Measurements from ENCODE around the gene CDAN1. TPM values are rescaled to one million over a fixed set of nuclear protein-coding genes. Genes with fewer than 3 reads are reported as not detected.

Gene CDAN1
- total and polyA plus RNA-seq, 2 donors (not counting 1 experiment from before 2014, with no cell fraction given): 3.0 to 8.9 TPM

GRCh38 chr15:42692997-42693396 lies 43.9 kb downstream of the CDAN1 start:
- Histone ChIP-seq H3K9ac (ENCODE audit: insufficient read depth, low read length) (no peak overlapping the region), H3K36me3 (ENCODE audit: control insufficient read depth, insufficient read depth, low read length) (peaks cover 4% of the 10 kb centered on the region), H2AFZ (ENCODE audit: low read length) (no peak overlapping the region), H3K4me2 (ENCODE audit: extremely low read depth, insufficient read depth, low read length) (no peak overlapping the region), H3K9me3 (ENCODE audit: control insufficient read depth, insufficient read depth, low read depth, low read length) (no peaks in the 10 kb centered on the region), H4K20me1 (ENCODE audit: control insufficient read depth, extremely low read depth, insufficient read depth, low read length) (no peaks in the 10 kb centered on the region), H3K4me3 (replicated peaks in 1 of 4; ENCODE audit: control extremely low read depth in 1 of 4, insufficient read depth in 1 of 4, low read depth in 3 of 4, low read length in 4 of 4) (no peak overlapping the region), H3K4me1 (ENCODE audit: control insufficient read depth, extremely low read depth, insufficient read depth, low read length) (no peaks in the 10 kb centered on the region), H3K79me2 (ENCODE audit: control insufficient read depth, insufficient read depth, low read length) (no peaks in the 10 kb centered on the region), H3K27me3 (ENCODE audit: control insufficient read depth, insufficient read depth, low read length) (no peaks in the 10 kb centered on the region), H3K27ac (ENCODE audit: insufficient read depth, low read length) (no peak overlapping the region)
- no peak for TF ChIP-seq EZH2 (IDR thresholded peaks at IDR 0.05; ENCODE audit: low read length, missing control alignments)
- no peak for TF ChIP-seq CTCF (conservative IDR thresholded peaks at IDR 0.05 in 1 of 2, IDR thresholded peaks at IDR 0.05 in 1 of 2; ENCODE audit: low read depth in 1 of 2, low read length in 2 of 2)
- no peak for DNase-seq (ENCODE audit: low read depth in 2 of 2)

- no peak for TF ChIP-seq CTCF (conservative IDR thresholded peaks at IDR 0.05 in 1 of 2, IDR thresholded peaks at IDR 0.05 in 1 of 2; ENCODE audit: low read depth in 1 of 2, low read length in 2 of 2)
- TF ChIP-seq EZH2 (IDR thresholded peaks at IDR 0.05; ENCODE audit: low read length, missing control alignments): no peak
- peaks cover 4% of the 10 kb centered on the region for H3K36me3 ChIP-seq (ENCODE audit: control insufficient read depth, insufficient read depth, low read length)
Measured at GRCh38 chr15:42692536-42692935, 44.4 kb downstream of the CDAN1 start.

GRCh38 chr15:42691770-42692169 lies 45.2 kb downstream of the CDAN1 start:
- H3K4me1 ChIP-seq (ENCODE audit: control insufficient read depth, extremely low read depth, insufficient read depth, low read length): no peaks in the 10 kb centered on the region
- no peaks in the 10 kb centered on the region for H4K20me1 ChIP-seq (ENCODE audit: control insufficient read depth, extremely low read depth, insufficient read depth, low read length)
- H3K27me3 ChIP-seq (ENCODE audit: control insufficient read depth, insufficient read depth, low read length): no peaks in the 10 kb centered on the region
- TF ChIP-seq CTCF (conservative IDR thresholded peaks at IDR 0.05 in 1 of 2, IDR thresholded peaks at IDR 0.05 in 1 of 2; ENCODE audit: low read depth in 1 of 2, low read length in 2 of 2): no peak
- TF ChIP-seq EZH2 (IDR thresholded peaks at IDR 0.05; ENCODE audit: low read length, missing control alignments): no peak
- H2AFZ ChIP-seq (ENCODE audit: low read length): no peak overlapping the region
- H3K4me3 ChIP-seq (replicated peaks in 1 of 4; ENCODE audit: control extremely low read depth in 1 of 4, insufficient read depth in 1 of 4, low read depth in 3 of 4, low read length in 4 of 4): no peak overlapping the region
- DNase-seq (ENCODE audit: low read depth in 2 of 2): no peak
- H3K4me2 ChIP-seq (ENCODE audit: extremely low read depth, insufficient read depth, low read length): no peak overlapping the region
- no peaks in the 10 kb centered on the region for H3K79me2 ChIP-seq (ENCODE audit: control insufficient read depth, insufficient read depth, low read length)
- H3K9ac ChIP-seq (ENCODE audit: insufficient read depth, low read length): no peak overlapping the region
- no peak overlapping the region for H3K27ac ChIP-seq (ENCODE audit: insufficient read depth, low read length)
- H3K9me3 ChIP-seq (ENCODE audit: control insufficient read depth, insufficient read depth, low read depth, low read length): no peaks in the 10 kb centered on the region
- peaks cover 4% of the 10 kb centered on the region for H3K36me3 ChIP-seq (ENCODE audit: control insufficient read depth, insufficient read depth, low read length)

More at GRCh38 chr15:42692536-42692935, 44.4 kb downstream of the CDAN1 start:
- H4K20me1 ChIP-seq (ENCODE audit: control insufficient read depth, extremely low read depth, insufficient read depth, low read length): no peaks in the 10 kb centered on the region
- no peaks in the 10 kb centered on the region for H3K27me3 ChIP-seq (ENCODE audit: control insufficient read depth, insufficient read depth, low read length)
- no peak overlapping the region for H3K9ac ChIP-seq (ENCODE audit: insufficient read depth, low read length)
- no peaks in the 10 kb centered on the region for H3K9me3 ChIP-seq (ENCODE audit: control insufficient read depth, insufficient read depth, low read depth, low read length)
- H2AFZ ChIP-seq (ENCODE audit: low read length): no peak overlapping the region
- H3K4me2 ChIP-seq (ENCODE audit: extremely low read depth, insufficient read depth, low read length): no peak overlapping the region
- H3K79me2 ChIP-seq (ENCODE audit: control insufficient read depth, insufficient read depth, low read length): no peaks in the 10 kb centered on the region
- no peak for DNase-seq (ENCODE audit: low read depth in 2 of 2)
- no peak overlapping the region for H3K4me3 ChIP-seq (replicated peaks in 1 of 4; ENCODE audit: control extremely low read depth in 1 of 4, insufficient read depth in 1 of 4, low read depth in 3 of 4, low read length in 4 of 4)
- H3K4me1 ChIP-seq (ENCODE audit: control insufficient read depth, extremely low read depth, insufficient read depth, low read length): no peaks in the 10 kb centered on the region
- H3K27ac ChIP-seq (ENCODE audit: insufficient read depth, low read length): no peak overlapping the region
